G401.6 (cell line): ENCODE results near the gene CMTM6.
"Not testable (repeated sequence)": the region's sequence is repeated elsewhere in the genome, so short reads cannot be mapped to it uniquely, and the experiment has no call there.

Experiments
- FAIRE-seq: peaks from 2 replicates; lab custom pipeline; 2012; peaks lifted over from hg19 to GRCh38; lab: Jason Lieb, UNC

Gene CMTM6

GRCh38 chr3:32443478-32443877 is 59.2 kb downstream of the CMTM6 start:
- FAIRE-seq, result no peak

GRCh38 chr3:32442766-32443165 is 59.9 kb downstream of the CMTM6 start:
- FAIRE-seq, result no peak

GRCh38 chr3:32440611-32441350 is 61.9 kb downstream of the CMTM6 start:
- no peak for FAIRE-seq

DNA sequence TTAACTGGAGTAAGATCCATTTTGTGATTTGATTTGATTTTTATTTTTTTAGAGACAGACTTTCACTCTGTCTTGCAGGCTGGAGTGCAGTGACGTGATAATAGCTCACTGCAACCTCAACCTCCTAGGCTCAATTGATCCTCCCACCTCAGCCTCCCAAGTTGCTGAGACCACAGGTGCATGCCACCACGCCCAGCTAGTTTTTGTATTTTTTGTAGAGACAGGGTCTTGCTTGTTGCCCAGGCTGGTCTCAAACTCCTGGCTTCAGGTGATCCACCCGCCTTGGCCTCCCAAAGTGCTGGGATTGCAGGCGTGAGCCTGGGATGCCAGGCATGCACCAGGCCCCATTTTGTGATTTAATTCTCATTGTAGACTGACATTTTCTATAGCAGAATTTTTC is 63.2 kb downstream of the CMTM6 start:
- FAIRE-seq, result not testable (repeated sequence)

- FAIRE-seq, result no peak
These were observed 63.9 kb downstream of the CMTM6 start for GRCh38 chr3:32438596-32439344.

DNA sequence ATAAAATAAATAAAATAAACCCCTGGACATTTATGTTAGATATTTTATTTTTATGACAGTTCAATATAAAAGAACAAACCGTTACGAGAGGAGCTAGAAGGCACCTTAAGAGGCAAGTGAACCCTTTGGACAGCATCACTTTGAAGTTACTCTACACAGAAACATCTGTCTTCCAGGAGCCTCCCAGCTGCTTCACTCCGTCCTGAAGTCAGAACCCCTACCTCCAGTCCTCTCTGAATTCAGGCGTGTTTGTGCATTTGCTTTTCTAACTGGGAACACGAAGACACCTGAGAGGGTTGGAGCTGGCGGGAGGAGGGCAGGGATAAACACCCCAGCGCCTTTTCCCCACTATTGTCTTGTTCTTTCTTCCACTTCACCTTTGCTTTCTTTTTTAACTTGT is 64.8 kb downstream of the CMTM6 start:
- no peak for FAIRE-seq

GRCh38 chr3:32436816-32437189 is 65.8 kb downstream of the CMTM6 start:
- FAIRE-seq, result no peak

DNA sequence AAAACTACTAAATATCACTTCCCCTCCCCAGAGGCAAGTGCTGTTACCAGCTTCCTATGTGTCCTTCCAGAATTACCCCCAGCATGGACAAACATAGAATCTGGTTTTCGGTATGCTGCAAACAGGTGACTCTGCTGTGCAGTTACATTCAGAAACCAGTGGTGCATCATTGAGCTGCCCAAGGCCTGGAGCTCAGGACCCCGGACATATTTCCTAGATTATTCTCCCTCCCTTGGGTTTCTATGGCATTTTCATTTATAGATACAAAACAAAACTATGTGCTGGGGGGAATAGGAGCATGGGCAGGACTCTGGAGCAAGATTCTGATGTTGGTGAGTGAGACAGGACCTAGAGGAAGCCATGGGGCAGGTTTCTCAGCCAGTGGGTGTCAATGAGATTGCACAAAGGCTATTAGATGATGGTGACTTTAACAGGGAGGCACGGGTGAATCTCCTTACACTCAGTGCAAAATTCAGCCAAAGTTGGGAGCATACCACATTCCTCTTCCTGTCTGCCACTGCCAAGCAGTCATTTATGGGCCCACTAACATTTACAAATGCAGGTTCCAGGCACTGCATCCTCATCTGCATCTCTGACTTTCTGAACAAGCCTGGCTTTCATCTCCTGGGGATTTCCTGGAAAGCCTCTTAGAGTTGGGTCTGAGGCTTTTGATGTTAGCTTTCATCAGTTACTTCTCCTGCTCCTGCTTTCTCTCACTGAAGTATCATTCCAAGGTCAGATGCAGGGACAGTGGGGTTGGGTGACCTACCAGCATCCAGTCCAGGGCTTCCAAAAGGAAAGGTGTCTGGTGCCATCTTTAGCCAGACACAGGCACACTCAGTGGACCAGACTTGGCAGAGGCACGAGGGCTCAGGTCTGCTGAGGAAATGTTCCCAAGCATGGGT is 66.5 kb downstream of the CMTM6 start:
- FAIRE-seq, result no peak

GRCh38 chr3:32434206-32434605 is 68.4 kb downstream of the CMTM6 start:
- FAIRE-seq, result no peak

- no peak for FAIRE-seq
These were observed 69.7 kb downstream of the CMTM6 start for GRCh38 chr3:32432711-32433530.

DNA sequence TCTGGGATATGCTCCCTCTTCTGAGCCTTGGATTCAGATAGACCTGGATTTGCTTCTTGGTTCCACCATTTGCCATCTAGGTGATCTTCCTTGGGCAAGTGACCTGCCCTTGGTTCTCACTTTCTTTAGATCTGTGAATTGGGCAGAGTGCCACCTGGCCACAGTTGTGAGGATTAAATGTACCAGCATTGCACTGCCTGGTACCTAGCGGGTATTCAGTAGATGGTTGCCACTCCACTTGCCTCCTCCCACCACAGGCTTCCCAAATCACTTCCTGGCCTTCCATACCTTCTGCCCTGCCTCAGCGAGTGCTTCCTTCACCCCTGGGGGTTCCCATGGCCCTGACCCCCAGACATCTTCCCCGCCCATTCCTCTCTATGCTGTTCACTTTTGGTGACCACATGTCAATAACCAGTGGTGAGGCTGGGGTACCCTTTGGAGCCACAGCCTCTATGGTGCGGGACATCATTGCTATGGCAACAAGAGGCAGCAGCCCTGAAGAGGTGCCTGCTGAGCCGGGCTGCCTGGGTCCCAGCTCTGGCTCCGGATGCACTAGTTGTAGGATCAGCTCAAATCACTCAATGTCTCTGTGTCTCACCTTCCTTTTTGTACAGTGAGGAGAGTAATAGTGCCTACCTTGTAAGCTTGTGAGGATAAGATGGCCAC is 70.5 kb downstream of the CMTM6 start:
- no peak for FAIRE-seq

DNA sequence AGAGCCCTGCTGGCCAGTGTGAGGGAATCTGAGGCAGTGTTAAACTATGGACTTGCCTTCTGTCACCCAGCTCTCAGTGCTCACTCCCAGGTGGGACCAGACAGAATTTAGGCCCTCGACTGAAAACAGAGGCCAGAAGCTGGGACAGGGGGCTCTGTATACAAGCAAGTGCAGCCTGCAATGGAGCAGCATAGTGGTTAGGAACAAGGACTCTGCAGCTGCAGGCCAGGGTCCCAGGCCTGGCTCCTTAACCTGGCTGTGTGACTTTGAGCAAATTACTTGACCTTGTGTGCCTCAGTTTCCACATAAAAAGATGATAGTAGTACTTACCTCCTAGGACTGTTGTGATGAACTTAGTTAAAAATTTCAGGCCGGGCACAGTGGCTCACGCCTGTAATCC is 71.2 kb downstream of the CMTM6 start:
- no peak for FAIRE-seq
